HepG2 (cell line): ENCODE data around the gene SAMD8.

ENCODE experiments used
- PHF8 ChIP-seq: sonication (generic); formaldehyde crosslinking; IDR thresholded peaks from 2 replicates; pipeline ENCODE4 v1.5.0; 2020; ENCODE audit warnings: missing genetic modification reagents
- ZBTB43 ChIP-seq: sonication (generic); formaldehyde crosslinking; conservative IDR thresholded peaks from 2 replicates; pipeline ENCODE4 v1.4.0; 2020; ENCODE audit warnings: missing genetic modification reagents
- ZNF274 ChIP-seq: sonication (generic); formaldehyde crosslinking; IDR thresholded peaks from 2 replicates; pipeline ENCODE4 v1.5.1; 2020; ENCODE audit warnings: mild to moderate bottlenecking, missing genetic modification reagents
- ZNF362 ChIP-seq: sonication (generic); formaldehyde crosslinking; IDR thresholded peaks from 2 replicates; pipeline ENCODE4 v1.4.0; 2020; ENCODE audit warnings: missing genetic modification reagents, mild to moderate bottlenecking, borderline replicate concordance
- TF ChIP-seq, protein P1 (sequence below): sonication (generic); formaldehyde crosslinking; IDR thresholded peaks from 2 replicates; pipeline ENCODE4 v1.5.0; 2020; ENCODE audit warnings: mild to moderate bottlenecking, missing genetic modification reagents, borderline replicate concordance

DNA sequence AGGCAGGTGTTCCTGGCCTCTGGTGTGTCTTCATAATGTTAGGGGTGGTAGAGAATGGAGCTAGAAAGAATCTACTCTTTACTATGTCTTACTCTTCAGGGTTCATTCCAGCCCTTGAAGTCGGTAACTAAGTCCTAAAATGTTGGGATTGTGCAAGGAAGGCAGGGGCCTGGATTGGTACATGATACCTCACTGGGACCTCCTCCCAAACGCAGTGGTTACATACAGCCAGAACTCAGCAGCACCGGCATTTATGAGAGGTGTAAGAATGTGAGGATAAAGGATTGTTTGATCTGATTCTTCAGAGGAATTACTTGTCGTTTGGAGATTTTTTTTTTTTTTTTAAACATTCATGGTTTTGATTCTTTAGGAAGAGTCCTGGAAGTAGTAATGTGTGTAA, 117.4 kb downstream of the SAMD8 start:
- TF ChIP-seq ZNF274 (CRISPR knock-in tag) (no peak), ZNF362 (CRISPR knock-in tag) (no peak), ZBTB43 (CRISPR knock-in tag) (no peak), PHF8 (no peak)
- TF ChIP-seq, protein P1, sequence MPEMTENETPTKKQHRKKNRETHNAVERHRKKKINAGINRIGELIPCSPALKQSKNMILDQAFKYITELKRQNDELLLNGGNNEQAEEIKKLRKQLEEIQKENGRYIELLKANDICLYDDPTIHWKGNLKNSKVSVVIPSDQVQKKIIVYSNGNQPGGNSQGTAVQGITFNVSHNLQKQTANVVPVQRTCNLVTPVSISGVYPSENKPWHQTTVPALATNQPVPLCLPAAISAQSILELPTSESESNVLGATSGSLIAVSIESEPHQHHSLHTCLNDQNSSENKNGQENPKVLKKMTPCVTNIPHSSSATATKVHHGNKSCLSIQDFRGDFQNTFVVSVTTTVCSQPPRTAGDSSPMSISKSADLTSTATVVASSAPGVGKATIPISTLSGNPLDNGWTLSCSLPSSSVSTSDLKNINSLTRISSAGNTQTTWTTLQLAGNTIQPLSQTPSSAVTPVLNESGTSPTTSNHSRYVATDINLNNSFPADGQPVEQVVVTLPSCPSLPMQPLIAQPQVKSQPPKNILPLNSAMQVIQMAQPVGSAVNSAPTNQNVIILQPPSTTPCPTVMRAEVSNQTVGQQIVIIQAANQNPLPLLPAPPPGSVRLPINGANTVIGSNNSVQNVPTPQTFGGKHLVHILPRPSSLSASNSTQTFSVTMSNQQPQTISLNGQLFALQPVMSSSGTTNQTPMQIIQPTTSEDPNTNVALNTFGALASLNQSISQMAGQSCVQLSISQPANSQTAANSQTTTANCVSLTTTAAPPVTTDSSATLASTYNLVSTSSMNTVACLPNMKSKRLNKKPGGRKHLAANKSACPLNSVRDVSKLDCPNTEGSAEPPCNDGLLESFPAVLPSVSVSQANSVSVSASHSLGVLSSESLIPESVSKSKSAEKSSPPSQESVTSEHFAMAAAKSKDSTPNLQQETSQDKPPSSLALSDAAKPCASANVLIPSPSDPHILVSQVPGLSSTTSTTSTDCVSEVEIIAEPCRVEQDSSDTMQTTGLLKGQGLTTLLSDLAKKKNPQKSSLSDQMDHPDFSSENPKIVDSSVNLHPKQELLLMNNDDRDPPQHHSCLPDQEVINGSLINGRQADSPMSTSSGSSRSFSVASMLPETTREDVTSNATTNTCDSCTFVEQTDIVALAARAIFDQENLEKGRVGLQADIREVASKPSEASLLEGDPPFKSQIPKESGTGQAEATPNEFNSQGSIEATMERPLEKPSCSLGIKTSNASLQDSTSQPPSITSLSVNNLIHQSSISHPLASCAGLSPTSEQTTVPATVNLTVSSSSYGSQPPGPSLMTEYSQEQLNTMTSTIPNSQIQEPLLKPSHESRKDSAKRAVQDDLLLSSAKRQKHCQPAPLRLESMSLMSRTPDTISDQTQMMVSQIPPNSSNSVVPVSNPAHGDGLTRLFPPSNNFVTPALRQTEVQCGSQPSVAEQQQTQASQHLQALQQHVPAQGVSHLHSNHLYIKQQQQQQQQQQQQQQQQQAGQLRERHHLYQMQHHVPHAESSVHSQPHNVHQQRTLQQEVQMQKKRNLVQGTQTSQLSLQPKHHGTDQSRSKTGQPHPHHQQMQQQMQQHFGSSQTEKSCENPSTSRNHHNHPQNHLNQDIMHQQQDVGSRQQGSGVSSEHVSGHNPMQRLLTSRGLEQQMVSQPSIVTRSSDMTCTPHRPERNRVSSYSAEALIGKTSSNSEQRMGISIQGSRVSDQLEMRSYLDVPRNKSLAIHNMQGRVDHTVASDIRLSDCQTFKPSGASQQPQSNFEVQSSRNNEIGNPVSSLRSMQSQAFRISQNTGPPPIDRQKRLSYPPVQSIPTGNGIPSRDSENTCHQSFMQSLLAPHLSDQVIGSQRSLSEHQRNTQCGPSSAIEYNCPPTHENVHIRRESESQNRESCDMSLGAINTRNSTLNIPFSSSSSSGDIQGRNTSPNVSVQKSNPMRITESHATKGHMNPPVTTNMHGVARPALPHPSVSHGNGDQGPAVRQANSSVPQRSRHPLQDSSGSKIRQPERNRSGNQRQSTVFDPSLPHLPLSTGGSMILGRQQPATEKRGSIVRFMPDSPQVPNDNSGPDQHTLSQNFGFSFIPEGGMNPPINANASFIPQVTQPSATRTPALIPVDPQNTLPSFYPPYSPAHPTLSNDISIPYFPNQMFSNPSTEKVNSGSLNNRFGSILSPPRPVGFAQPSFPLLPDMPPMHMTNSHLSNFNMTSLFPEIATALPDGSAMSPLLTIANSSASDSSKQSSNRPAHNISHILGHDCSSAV (CRISPR knock-in tag), result no peak
